K562 (cell line): ENCODE measurements around the gene THBS2. TPM values are rescaled to one million over a fixed set of nuclear protein-coding genes. Genes with fewer than 3 reads are reported as not detected.

Experiments used
- CC2D1A ChIP-seq: fragments of 450-650 bp; IDR thresholded peaks from 2 replicates; pipeline ENCODE4 v1.6.1; 2017; ENCODE audit warnings: mild to moderate bottlenecking
- CEBPG ChIP-seq, 3 experiments: fragments of 200-800 bp in 1 of 3; sonication (Bioruptor generic) in 1 of 3; sonication (generic) in 1 of 3; formaldehyde crosslinking in 1 of 3; IDR thresholded peaks in 2 of 3; conservative IDR thresholded peaks in 1 of 3; 2 replicates each; pipeline versions ENCODE4 v1.6.1 to v1.8.0; 2016 to 2022; ENCODE audit warnings: missing compliant biosample characterization in 2 of 3, missing genetic modification characterization in 2 of 3, mild to moderate bottlenecking in 1 of 3, missing genetic modification reagents in 1 of 3
- CHD2 ChIP-seq: IDR thresholded peaks from 2 replicates; pipeline ENCODE4 v1.6.1; 2011; ENCODE audit warnings: low read depth, low read length
- CHD7 ChIP-seq: fragments of 200-600 bp; sonication (generic); IDR thresholded peaks from one replicate; pipeline ENCODE4 v1.6.1; 2012; ENCODE audit warnings: mild to moderate bottlenecking, low read depth, low read length, inconsistent platforms
- ETV5 ChIP-seq: sonication (generic); formaldehyde crosslinking; IDR thresholded peaks from 2 replicates; pipeline ENCODE4 v1.4.0; 2020; ENCODE audit warnings: low read depth, mild to moderate bottlenecking, missing genetic modification reagents
- KLF1 ChIP-seq: fragments of 450-650 bp; IDR thresholded peaks from 2 replicates; pipeline ENCODE4 v1.6.1; 2016; ENCODE audit warnings: missing genetic modification characterization, missing compliant biosample characterization
- SNIP1 ChIP-seq: fragments of 450-650 bp; IDR thresholded peaks from 2 replicates; pipeline ENCODE4 v1.7.1; 2017; ENCODE audit warnings: low read depth, mild to moderate bottlenecking
- SREBF2 ChIP-seq: sonication (generic); formaldehyde crosslinking; IDR thresholded peaks from 2 replicates; pipeline ENCODE4 v1.4.0; 2020; ENCODE audit warnings: mild to moderate bottlenecking, missing genetic modification reagents
- ZNF384 ChIP-seq: IDR thresholded peaks from 2 replicates; pipeline ENCODE4 v1.6.1; 2012; ENCODE audit warnings: low read depth, low read length, improper control_type of control experiment
- ZNF77 ChIP-seq: fragments of 250-450 bp; sonication (Bioruptor Pico); IDR thresholded peaks from 2 replicates; pipeline ENCODE4 v1.5.0; 2020
- polyA plus RNA-seq, 8 experiments: library from polyadenylated mRNA; depleted of rRNA in 4 of 8; stranded (reverse) in 5 of 8; unstranded in 3 of 8; fragments of >200 nt; fragmentation: Nextera tagmentation in 2 of 8; fragmentation: Illumina TruSeq in 1 of 8; extraction: Ambion mirVana in 2 of 8; extraction: Trizol in 1 of 8; gene quantifications; 2 replicates each; pipeline versions ENCODE4 v1.2.1 to v1.2.3, GENCODE V29; 2011 to 2014; ENCODE audit warnings: inconsistent platforms in 1 of 8, missing spikeins in 1 of 8
- total RNA-seq, 7 experiments: library from RNA; depleted of rRNA in 6 of 7; stranded (reverse); fragments of >200 nt in 6 of 7; fragmentation: Illumina TruSeq in 2 of 7; extraction: Trizol in 2 of 7; gene quantifications; 2 replicates each; pipeline versions ENCODE4 v1.2.1 to v1.2.3, GENCODE V29; 2011 to 2021; ENCODE audit warnings: low replicate concordance in 1 of 7
- TF ChIP-seq, protein P1 (sequence below): IDR thresholded peaks from 3 replicates; pipeline ENCODE4 v1.6.1; 2011; ENCODE audit warnings: borderline replicate concordance, mild to moderate bottlenecking; ENCODE audit not compliant: insufficient read length, insufficient read depth

The THBS2 gene
- total and polyA plus RNA-seq, 9 of the 15 experiments (the other 6 are each of a cell fraction or from before 2014, with no cell fraction given) = 0.03 to 0.11 (median 0.03) TPM; not detected in 6

DNA sequence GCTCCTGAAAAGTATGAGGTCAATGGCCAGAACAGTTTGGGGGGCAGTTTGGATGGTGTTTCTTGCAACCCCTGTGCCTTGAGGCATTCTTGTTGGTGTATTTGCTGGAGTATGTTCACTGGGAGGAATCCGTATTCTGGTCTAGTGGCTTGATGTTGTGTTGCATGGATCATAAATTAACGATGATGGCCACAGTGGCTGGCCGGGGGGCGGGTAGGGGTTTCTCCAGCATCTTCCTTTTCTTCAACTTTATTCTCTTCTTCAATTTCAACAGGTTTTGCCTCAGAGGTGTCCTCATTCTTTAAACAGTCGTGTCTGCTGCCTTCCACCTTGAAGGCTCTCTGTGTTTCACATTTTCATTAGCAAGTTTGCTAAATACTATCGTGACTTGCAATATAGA lies 43.0 kb upstream of the THBS2 start (continued):
- TF ChIP-seq CHD7 = no peak
- no peak for TF ChIP-seq SNIP1
- no peak for TF ChIP-seq KLF1 (tag)
- TF ChIP-seq ZNF77 (CRISPR knock-in tag) = no peak
- TF ChIP-seq CC2D1A = no peak
- TF ChIP-seq, protein P1, sequence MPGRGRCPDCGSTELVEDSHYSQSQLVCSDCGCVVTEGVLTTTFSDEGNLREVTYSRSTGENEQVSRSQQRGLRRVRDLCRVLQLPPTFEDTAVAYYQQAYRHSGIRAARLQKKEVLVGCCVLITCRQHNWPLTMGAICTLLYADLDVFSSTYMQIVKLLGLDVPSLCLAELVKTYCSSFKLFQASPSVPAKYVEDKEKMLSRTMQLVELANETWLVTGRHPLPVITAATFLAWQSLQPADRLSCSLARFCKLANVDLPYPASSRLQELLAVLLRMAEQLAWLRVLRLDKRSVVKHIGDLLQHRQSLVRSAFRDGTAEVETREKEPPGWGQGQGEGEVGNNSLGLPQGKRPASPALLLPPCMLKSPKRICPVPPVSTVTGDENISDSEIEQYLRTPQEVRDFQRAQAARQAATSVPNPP = no peak
- no peak for TF ChIP-seq ZNF384
- TF ChIP-seq SREBF2 = no peak
- no peak for TF ChIP-seq CEBPG (CRISPR knock-in tag; IDR thresholded peaks at IDR 0.05)
- TF ChIP-seq CEBPG (tag; conservative IDR thresholded peaks at IDR 0.05 in 1 of 2, IDR thresholded peaks at IDR 0.05 in 1 of 2) = no peak
- no peak for TF ChIP-seq CHD2
- no peak for TF ChIP-seq ETV5 (CRISPR knock-in tag)
